ENCODE results near the gene BRICD5.

GRCh38 chr16:2173916-2174315, 36.7 kb downstream of the BRICD5 start:
- TF ChIP-seq, protein P1, sequence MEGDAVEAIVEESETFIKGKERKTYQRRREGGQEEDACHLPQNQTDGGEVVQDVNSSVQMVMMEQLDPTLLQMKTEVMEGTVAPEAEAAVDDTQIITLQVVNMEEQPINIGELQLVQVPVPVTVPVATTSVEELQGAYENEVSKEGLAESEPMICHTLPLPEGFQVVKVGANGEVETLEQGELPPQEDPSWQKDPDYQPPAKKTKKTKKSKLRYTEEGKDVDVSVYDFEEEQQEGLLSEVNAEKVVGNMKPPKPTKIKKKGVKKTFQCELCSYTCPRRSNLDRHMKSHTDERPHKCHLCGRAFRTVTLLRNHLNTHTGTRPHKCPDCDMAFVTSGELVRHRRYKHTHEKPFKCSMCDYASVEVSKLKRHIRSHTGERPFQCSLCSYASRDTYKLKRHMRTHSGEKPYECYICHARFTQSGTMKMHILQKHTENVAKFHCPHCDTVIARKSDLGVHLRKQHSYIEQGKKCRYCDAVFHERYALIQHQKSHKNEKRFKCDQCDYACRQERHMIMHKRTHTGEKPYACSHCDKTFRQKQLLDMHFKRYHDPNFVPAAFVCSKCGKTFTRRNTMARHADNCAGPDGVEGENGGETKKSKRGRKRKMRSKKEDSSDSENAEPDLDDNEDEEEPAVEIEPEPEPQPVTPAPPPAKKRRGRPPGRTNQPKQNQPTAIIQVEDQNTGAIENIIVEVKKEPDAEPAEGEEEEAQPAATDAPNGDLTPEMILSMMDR (IDR thresholded peaks at IDR 0.05): no peak
- TF ChIP-seq POLR2A (IDR thresholded peaks at IDR 0.05): no peak

Measured in thyroid gland (tissue), 4 donors.